Uterus (tissue), 4 donors: ENCODE data around the gene MBD5. TPM values are rescaled to one million over a fixed set of nuclear protein-coding genes. Genes with fewer than 3 reads are reported as not detected.
A peak's percentile ranks its signal among the peaks of the same experiment; 100 is the strongest.

ENCODE experiments used
- DNase-seq, 2 donors: peaks; one replicate each; pipeline ENCODE4 v3.0.0-alpha.2; 2019 to 2020
- H3K27ac ChIP-seq, 2 donors: fragments of 200-600 bp; sonication (generic); 1 replicate in 1 of 2; 2 replicates in 1 of 2; pipeline ENCODE4 v1.5.1; 2016 to 2018
- H3K27me3 ChIP-seq, 2 donors: fragments of 200-600 bp; sonication (generic); one replicate each; pipeline ENCODE4 v1.5.1; 2018 to 2019; ENCODE audit warnings: control low read depth in 1 of 2
- H3K36me3 ChIP-seq, 2 donors: fragments of 200-600 bp; sonication (generic); one replicate each; pipeline ENCODE4 v1.5.1; 2019; ENCODE audit warnings: control low read depth in 1 of 2
- H3K4me1 ChIP-seq, 2 donors: fragments of 200-600 bp; sonication (generic); one replicate each; pipeline ENCODE4 v1.5.1; 2018 to 2019; ENCODE audit warnings: control low read depth in 1 of 2
- H3K4me3 ChIP-seq, 2 donors: fragments of 200-600 bp; sonication (generic); 1 replicate in 1 of 2; 2 replicates in 1 of 2; pipeline ENCODE4 v1.5.1; 2018 to 2019; ENCODE audit warnings: mild to moderate bottlenecking in 1 of 2
- H3K9me3 ChIP-seq, 2 donors: fragments of 200-600 bp; sonication (generic); one replicate each; pipeline ENCODE4 v1.5.1; 2019; ENCODE audit warnings: control low read depth in 1 of 2
- CTCF ChIP-seq, 4 experiments: fragments of 200-600 bp in 2 of 4; fragments of 450-650 bp in 2 of 4; sonication (generic) in 2 of 4; IDR thresholded peaks; one replicate each; pipeline ENCODE4 v1.5.1; 2016 to 2019; ENCODE audit warnings: antibody characterized with exemption in 4 of 4, mild to moderate bottlenecking in 2 of 4, moderate library complexity in 1 of 4
- POLR2A ChIP-seq, 2 donors: fragments of 450-650 bp; IDR thresholded peaks; one replicate each; pipeline ENCODE4 v1.6.1; 2016; ENCODE audit warnings: antibody characterized with exemption in 2 of 2, mild to moderate bottlenecking in 1 of 2, moderate library complexity in 1 of 2
- intact Hi-C: fragments of 100-400 bp; cut with DNase I; formaldehyde crosslinking; loops from one replicate; pipeline ENCODE4 v1.15.1; 2023; ENCODE audit warnings: low total_unique reads
- total RNA-seq, 4 donors: library from RNA; depleted of rRNA in 3 of 4; stranded (reverse); fragments of >200 nt in 3 of 4; gene quantifications; one replicate each; pipeline versions ENCODE4 v1.1.0 to v1.2.4, GENCODE V29; 2014 to 2023
- donor health status: DM: yes; HTN: yes; CAD: no.

The MBD5 gene
- total RNA-seq, 4 donors from 2014 or later = 17.4 to 77.9 (median 51.5) TPM

- H3K4me1 ChIP-seq = no peaks in the 10 kb centered on the region
- no peak for DNase-seq
- no peaks in the 10 kb centered on the region for H3K36me3 ChIP-seq
- intact Hi-C loops = no loop called here
- TF ChIP-seq CTCF (IDR thresholded peaks at IDR 0.05) (no peak), POLR2A (IDR thresholded peaks at IDR 0.05) (no peak)
- no peaks in the 10 kb centered on the region for H3K9me3 ChIP-seq
- no peak overlapping the region for H3K27ac ChIP-seq
- H3K4me3 ChIP-seq = no peak overlapping the region
- no peaks in the 10 kb centered on the region for H3K27me3 ChIP-seq
Observed at GRCh38 chr2:148458171-148458570, 437.3 kb downstream of the MBD5 start.

GRCh38 chr2:148459377-148459778 is 438.5 kb downstream of the MBD5 start:
- peak overlapping the region in 1 of 2 donors; percentile 22 for H3K27ac ChIP-seq
- no peaks in the 10 kb centered on the region for H3K4me1 ChIP-seq
- no peak overlapping the region for H3K4me3 ChIP-seq
- no peak for DNase-seq
- H3K9me3 ChIP-seq = no peaks in the 10 kb centered on the region
- H3K36me3 ChIP-seq = no peaks in the 10 kb centered on the region
- no peaks in the 10 kb centered on the region for H3K27me3 ChIP-seq
- TF ChIP-seq POLR2A (IDR thresholded peaks at IDR 0.05) (no peak), CTCF (IDR thresholded peaks at IDR 0.05) (no peak)
- intact Hi-C loops = no loop called here

- TF ChIP-seq POLR2A (IDR thresholded peaks at IDR 0.05) = no peak
- no peak for TF ChIP-seq CTCF (IDR thresholded peaks at IDR 0.05)
Observed at GRCh38 chr2:148461876-148462275, 441.0 kb downstream of the MBD5 start.

GRCh38 chr2:148475626-148476025 is 454.7 kb downstream of the MBD5 start:
- no peaks in the 10 kb centered on the region for H3K36me3 ChIP-seq
- no peaks in the 10 kb centered on the region for H3K27me3 ChIP-seq
- no peak overlapping the region for H3K27ac ChIP-seq
- TF ChIP-seq CTCF (IDR thresholded peaks at IDR 0.05) (no peak), POLR2A (IDR thresholded peaks at IDR 0.05) (no peak)
- intact Hi-C loops = no loop called here
- H3K4me1 ChIP-seq = no peaks in the 10 kb centered on the region
- no peak for DNase-seq
- no peak overlapping the region for H3K4me3 ChIP-seq
- H3K9me3 ChIP-seq = no peaks in the 10 kb centered on the region

More at GRCh38 chr2:148461876-148462275, 441.0 kb downstream of the MBD5 start:
- H3K27me3 ChIP-seq = no peaks in the 10 kb centered on the region
- no peak for DNase-seq
- H3K36me3 ChIP-seq = no peaks in the 10 kb centered on the region
- no peak overlapping the region for H3K27ac ChIP-seq
- H3K4me1 ChIP-seq = no peaks in the 10 kb centered on the region
- intact Hi-C loops = no loop called here
- H3K4me3 ChIP-seq = no peak overlapping the region
- no peaks in the 10 kb centered on the region for H3K9me3 ChIP-seq

GRCh38 chr2:148479398-148479797 is 458.5 kb downstream of the MBD5 start:
- Histone ChIP-seq H3K4me3 (no peak overlapping the region), H3K4me1 (no peaks in the 10 kb centered on the region), H3K36me3 (no peaks in the 10 kb centered on the region), H3K27ac (no peak overlapping the region), H3K27me3 (no peaks in the 10 kb centered on the region), H3K9me3 (no peaks in the 10 kb centered on the region)
- no peak for DNase-seq
- no peak for TF ChIP-seq POLR2A (IDR thresholded peaks at IDR 0.05)
- no peak for TF ChIP-seq CTCF (IDR thresholded peaks at IDR 0.05)
- intact Hi-C loops = no loop called here
